Measurements from ENCODE around the gene KIF1C. TPM values are rescaled to one million over a fixed set of nuclear protein-coding genes. Genes with fewer than 3 reads are reported as not detected.

KIF1C gene
- total and polyA plus RNA-seq, 7 donors, result 204 to 1,039 (median 624) TPM

DNA sequence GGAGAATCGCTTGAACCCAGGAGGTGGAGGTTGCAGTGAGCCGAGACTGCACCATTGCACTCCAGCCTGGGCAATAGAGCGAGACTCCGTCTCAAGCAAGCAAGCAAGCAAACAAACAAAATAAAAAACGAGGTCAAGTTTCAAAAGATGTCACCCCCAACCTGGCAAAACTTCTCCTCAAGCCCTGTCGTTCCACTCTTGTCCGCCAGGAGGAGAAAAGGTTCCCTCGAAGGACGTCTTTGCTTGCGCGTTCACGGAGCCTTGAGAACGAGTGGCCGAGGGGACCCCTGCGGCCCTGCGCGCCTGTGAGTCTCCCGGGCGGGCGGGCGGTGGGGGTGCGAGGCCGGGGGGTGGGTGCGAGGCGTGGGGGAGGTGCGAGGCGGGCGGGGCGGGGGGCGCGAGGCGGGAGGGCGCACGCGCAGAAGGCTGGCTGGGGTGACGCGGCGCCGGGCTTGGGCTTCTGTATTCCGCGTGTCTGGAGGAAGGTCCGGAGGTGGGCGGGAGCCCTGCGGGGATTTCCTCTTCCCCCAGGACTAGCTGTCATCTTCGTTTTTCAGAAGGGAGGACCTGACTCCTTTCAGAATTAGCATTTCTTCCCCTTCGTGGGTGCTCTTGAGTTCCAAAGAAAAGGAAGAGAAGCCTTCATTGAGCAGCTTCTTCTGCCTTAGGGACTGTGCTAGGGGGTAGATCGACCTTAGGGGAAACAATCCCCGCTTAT is 33.8 kb downstream of the KIF1C start:
- intact Hi-C loops (cut with DNase I), result no loop called here
- TF ChIP-seq CTCF (IDR thresholded peaks at IDR 0.05), result peak; percentile 77
- peaks cover 0 to 11% (median 0%) of the 10 kb centered on the region in 3 donors for H3K27me3 ChIP-seq (ENCODE audit: insufficient read depth in 3 of 3, low read length in 2 of 3)
- H3K27ac ChIP-seq, result no peak overlapping the region
- peak; percentile 77 to 83 for DNase-seq
- H3K4me3 ChIP-seq, result peak overlapping the region; percentile 54
- no peaks in the 10 kb centered on the region for H3K36me3 ChIP-seq (ENCODE audit: insufficient read depth in 1 of 2, low read depth in 1 of 2)
- peak; percentile 45 to 64 (median 54) for ATAC-seq
- H3K9me3 ChIP-seq, result no peaks in the 10 kb centered on the region
- 3 to 6% (median 3%) methylated on average over 37 to 48 of the region's 48 CpGs for WGBS, 3 donors
- H3K4me1 ChIP-seq, result peaks cover under 1% of the 10 kb centered on the region

DNA sequence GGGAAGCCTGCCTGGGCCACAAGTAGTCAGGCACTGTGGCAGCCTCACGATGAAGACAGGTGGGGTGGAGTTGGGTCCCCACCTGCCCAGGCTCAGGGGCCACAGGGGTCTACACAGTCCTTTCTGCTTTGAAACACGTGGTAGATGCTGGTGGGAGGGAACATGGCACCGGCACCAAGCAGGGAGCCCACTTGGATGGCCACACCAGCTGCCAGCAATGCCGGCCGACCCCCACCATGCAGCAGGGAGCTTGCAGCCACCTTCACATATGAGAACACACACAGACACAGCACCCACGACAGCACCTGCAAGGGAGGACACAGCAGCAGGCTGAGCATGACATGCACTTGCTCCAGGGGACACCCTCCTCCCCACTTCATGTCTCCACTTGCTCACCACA is 35.1 kb downstream of the KIF1C start:
- Histone ChIP-seq H3K27me3 (ENCODE audit: insufficient read depth in 3 of 3, low read length in 2 of 3) (peaks cover 0 to 11% (median 0%) of the 10 kb centered on the region in 3 donors), H3K36me3 (ENCODE audit: insufficient read depth in 1 of 2, low read depth in 1 of 2) (no peaks in the 10 kb centered on the region), H3K4me1 (no peaks in the 10 kb centered on the region), H3K4me3 (no peak overlapping the region), H3K27ac (no peak overlapping the region), H3K9me3 (no peaks in the 10 kb centered on the region)
- ATAC-seq (no peak), DNase-seq (no peak)
- intact Hi-C loops (cut with DNase I), result no loop called here
- 86 to 95% (median 92%) methylated on average over 6 of the region's 6 CpGs for WGBS, 3 donors
- TF ChIP-seq CTCF (IDR thresholded peaks at IDR 0.05), result no peak

GRCh38 chr17:5033352-5034015 is 35.7 kb downstream of the KIF1C start:
- H3K27ac ChIP-seq, result no peak overlapping the region
- H3K27me3 ChIP-seq (ENCODE audit: insufficient read depth in 3 of 3, low read length in 2 of 3), result peaks cover 0 to 11% (median 0%) of the 10 kb centered on the region in 3 donors
- H3K4me3 ChIP-seq, result no peak overlapping the region
- no peaks in the 10 kb centered on the region for H3K9me3 ChIP-seq
- H3K36me3 ChIP-seq (ENCODE audit: insufficient read depth in 1 of 2, low read depth in 1 of 2), result no peaks in the 10 kb centered on the region
- intact Hi-C loops (cut with DNase I), result no loop called here
- DNase-seq, result no peak
- no peak for ATAC-seq
- TF ChIP-seq CTCF (IDR thresholded peaks at IDR 0.05), result no peak
- H3K4me1 ChIP-seq, result no peaks in the 10 kb centered on the region
- 80 to 89% (median 89%) methylated on average over 13 of the region's 13 CpGs for WGBS, 3 donors

GRCh38 chr17:5034063-5034462 is 36.3 kb downstream of the KIF1C start:
- intact Hi-C loops (cut with DNase I), result no loop called here
- no peaks in the 10 kb centered on the region for H3K4me1 ChIP-seq
- H3K27me3 ChIP-seq (ENCODE audit: insufficient read depth in 3 of 3, low read length in 2 of 3), result peaks cover 0 to 11% (median 0%) of the 10 kb centered on the region in 3 donors
- no peak for TF ChIP-seq CTCF (IDR thresholded peaks at IDR 0.05)
- WGBS, 3 donors, result 91 to 94% (median 92%) methylated on average over 5 of the region's 5 CpGs
- H3K27ac ChIP-seq, result no peak overlapping the region
- no peaks in the 10 kb centered on the region for H3K9me3 ChIP-seq
- H3K36me3 ChIP-seq (ENCODE audit: insufficient read depth in 1 of 2, low read depth in 1 of 2), result no peaks in the 10 kb centered on the region
- DNase-seq, result no peak
- no peak overlapping the region for H3K4me3 ChIP-seq
- ATAC-seq, result peak in 1 of 4 donors; percentile 8

All from psoas muscle (tissue), 8 donors.